ENCODE data around the gene CHST8. TPM values are rescaled to one million over a fixed set of nuclear protein-coding genes. Genes with fewer than 3 reads are reported as not detected.

CHST8 gene
- total and polyA plus RNA-seq, 2 of the 13 experiments (the other 11 are each of a cell fraction or from before 2014, with no cell fraction given) = not detected

- H3K36me3 ChIP-seq (replicated peaks in 1 of 2; ENCODE audit: control insufficient read depth in 1 of 2, insufficient read depth in 2 of 2, low read length in 2 of 2) = no peaks in the 10 kb centered on the region
- in situ Hi-C loops (cut with HindIII; ENCODE audit: extremely low pct_ligation_motif_present, low pct_unique_long_range_greater_than_20kb) (no loop called here), intact Hi-C loops (cut with micrococcal nuclease; ENCODE audit: unreplicated experiment) (no loop called here)
- FAIRE-seq (no peak), DNase-seq (ENCODE audit: low spot score) (no peak), ATAC-seq (no peak)
- WGBS (ENCODE audit: low lambda C conversion rate) = no CpG with 5 or more reads among the region's 4 CpGs
- no peak overlapping the region for H3K4me2 ChIP-seq (ENCODE audit: low read depth, low read length)
- H3K4me1 ChIP-seq (ENCODE audit: insufficient read depth, low read length) = no peaks in the 10 kb centered on the region
- TF ChIP-seq ZNF251 (CRISPR knock-in tag; IDR thresholded peaks at IDR 0.05) = no peak
- no peak for TF ChIP-seq ZNF879 (CRISPR knock-in tag; IDR thresholded peaks at IDR 0.05)
- H3K27me3 ChIP-seq (ENCODE audit: control insufficient read depth in 1 of 2, insufficient read depth in 2 of 2, low read length in 2 of 2) = peaks cover 3 to 38% of the 10 kb centered on the region in 2 experiments
- no peak overlapping the region for H2AFZ ChIP-seq (ENCODE audit: low read length)
- CTCF ChIA-PET (ENCODE audit: low intra/inter-chr PET ratio, low total read pairs) = no interaction called here
- H3K27ac ChIP-seq (ENCODE audit: extremely low read length, insufficient read depth, low read length) = no peak overlapping the region
- H3K4me3 ChIP-seq (replicated peaks in 1 of 3; ENCODE audit: insufficient read depth in 1 of 3, low read depth in 2 of 3, low read length in 3 of 3) = no peak overlapping the region
- no TSS peak for BruUV-seq (replicated peaks)
- no peaks in the 10 kb centered on the region for H3K79me2 ChIP-seq (ENCODE audit: insufficient read depth, low read length)
- POLR2A ChIA-PET = no interaction called here
- H3K9me3 ChIP-seq (ENCODE audit: low read length) = no peaks in the 10 kb centered on the region
- H4K20me1 ChIP-seq (ENCODE audit: insufficient read depth, low read length) = no peaks in the 10 kb centered on the region
- no peak overlapping the region for H3K9ac ChIP-seq (ENCODE audit: insufficient read depth, low read depth, low read length)
Measured at GRCh38 chr19:33616346-33616745, 5.4 kb upstream of the CHST8 start.

- POLR2A ChIA-PET = no interaction called here
- Histone ChIP-seq H3K4me2 (ENCODE audit: low read depth, low read length) (no peak overlapping the region), H3K9ac (ENCODE audit: insufficient read depth, low read depth, low read length) (no peak overlapping the region), H3K79me2 (ENCODE audit: insufficient read depth, low read length) (no peaks in the 10 kb centered on the region), H3K27ac (ENCODE audit: extremely low read length, insufficient read depth, low read length) (no peak overlapping the region), H3K27me3 (ENCODE audit: control insufficient read depth in 1 of 2, insufficient read depth in 2 of 2, low read length in 2 of 2) (peaks cover 3 to 39% of the 10 kb centered on the region in 2 experiments), H2AFZ (ENCODE audit: low read length) (no peak overlapping the region), H4K20me1 (ENCODE audit: insufficient read depth, low read length) (no peaks in the 10 kb centered on the region), H3K36me3 (replicated peaks in 1 of 2; ENCODE audit: control insufficient read depth in 1 of 2, insufficient read depth in 2 of 2, low read length in 2 of 2) (no peaks in the 10 kb centered on the region), H3K4me1 (ENCODE audit: insufficient read depth, low read length) (no peaks in the 10 kb centered on the region), H3K9me3 (ENCODE audit: low read length) (no peaks in the 10 kb centered on the region), H3K4me3 (replicated peaks in 1 of 3; ENCODE audit: insufficient read depth in 1 of 3, low read depth in 2 of 3, low read length in 3 of 3) (no peak overlapping the region)
- intact Hi-C loops (cut with micrococcal nuclease; ENCODE audit: unreplicated experiment) (no loop called here), in situ Hi-C loops (cut with HindIII; ENCODE audit: extremely low pct_ligation_motif_present, low pct_unique_long_range_greater_than_20kb) (no loop called here)
- CTCF ChIA-PET (ENCODE audit: low intra/inter-chr PET ratio, low total read pairs) = no interaction called here
- no peak for FAIRE-seq
- ATAC-seq = no peak
- TF ChIP-seq ZNF839 (CRISPR knock-in tag; IDR thresholded peaks at IDR 0.05; ENCODE audit: borderline replicate concordance) (no peak), FOSL2 (CRISPR knock-in tag; IDR thresholded peaks at IDR 0.05) (no peak), ZBTB21 (CRISPR knock-in tag; IDR thresholded peaks at IDR 0.05) (no peak), ETV5 (CRISPR knock-in tag; IDR thresholded peaks at IDR 0.05; ENCODE audit: borderline replicate concordance) (no peak), DNMT1 (CRISPR knock-in tag; IDR thresholded peaks at IDR 0.05) (no peak), AHR (CRISPR knock-in tag; IDR thresholded peaks at IDR 0.05) (no peak), ZNF639 (CRISPR knock-in tag; conservative IDR thresholded peaks at IDR 0.05) (no peak), REL (CRISPR knock-in tag; conservative IDR thresholded peaks at IDR 0.05) (no peak), MED13 (CRISPR knock-in tag; IDR thresholded peaks at IDR 0.05) (no peak), DNMT3B (CRISPR knock-in tag; conservative IDR thresholded peaks at IDR 0.05) (no peak), TBX3 (IDR thresholded peaks at IDR 0.05; ENCODE audit: borderline replicate concordance) (no peak), NCOR1 (IDR thresholded peaks at IDR 0.05; ENCODE audit: borderline replicate concordance, low read length) (no peak), ZNF414 (CRISPR knock-in tag; IDR thresholded peaks at IDR 0.05) (no peak), SMARCC2 (IDR thresholded peaks at IDR 0.05) (no peak)
- no peak for DNase-seq (ENCODE audit: low spot score)
- no TSS peak for BruUV-seq (replicated peaks)
- whole genome bisulfite sequencing (ENCODE audit: low lambda C conversion rate) = 4% methylated on average over 4 of the region's 4 CpGs
Measured at GRCh38 chr19:33616857-33617256, 4.9 kb upstream of the CHST8 start.

All from HepG2 (cell line).